ENCODE data around the gene NMT1.

NMT1 gene

DNA sequence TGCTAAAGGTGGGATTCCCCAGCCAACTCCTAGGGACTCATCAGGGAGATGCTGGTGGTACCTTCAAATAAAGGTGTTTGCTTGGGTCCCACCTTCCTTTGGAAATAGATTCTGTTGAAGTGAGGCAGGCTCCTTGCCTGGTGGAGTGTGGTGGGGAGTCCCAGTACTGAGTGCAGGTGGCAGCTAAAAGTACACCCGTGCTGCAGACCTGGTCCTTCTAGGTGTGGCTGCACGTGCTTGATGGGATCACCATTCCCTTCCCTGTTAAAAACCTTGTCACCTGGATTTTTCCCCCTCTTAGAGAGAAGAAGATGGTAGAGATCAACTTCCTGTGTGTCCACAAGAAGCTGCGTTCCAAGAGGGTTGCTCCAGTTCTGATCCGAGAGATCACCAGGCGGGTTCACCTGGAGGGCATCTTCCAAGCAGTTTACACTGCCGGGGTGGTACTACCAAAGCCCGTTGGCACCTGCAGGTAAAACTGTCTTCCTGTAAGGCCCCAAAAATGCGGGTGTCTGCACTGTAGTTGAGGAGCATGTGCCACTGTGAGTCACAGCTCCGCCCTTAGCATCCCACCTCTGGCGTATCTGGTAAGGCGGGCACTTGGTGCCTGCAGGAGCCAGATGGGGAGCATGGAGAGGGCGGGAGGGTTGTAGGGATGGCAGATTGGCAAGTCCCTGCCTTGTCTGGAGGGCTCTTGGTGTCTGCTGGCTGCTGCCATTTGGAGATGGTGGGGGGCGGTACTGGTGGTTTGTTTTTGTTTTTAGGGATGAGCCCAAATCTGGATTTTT lies 37.2 kb downstream of the NMT1 start:
- DNase-seq (ENCODE audit: low spot score) (no peak), ATAC-seq (ENCODE audit: low read depth) (0 out of 3 replicates have a peak, but pooled peaks have one; percentile 28)
- Histone ChIP-seq H3K36me3 (ENCODE audit: low read depth) (peaks cover 93% of the 10 kb centered on the region), H3K27me3 (ENCODE audit: insufficient read depth, poor library complexity, severe bottlenecking) (no peaks in the 10 kb centered on the region), H3K4me3 (ENCODE audit: severe bottlenecking) (no peak overlapping the region), H3K4me1 (ENCODE audit: insufficient read depth, poor library complexity, severe bottlenecking) (peaks cover 4% of the 10 kb centered on the region), H3K9me3 (ENCODE audit: severe bottlenecking) (no peaks in the 10 kb centered on the region), H3K27ac (ENCODE audit: poor library complexity, severe bottlenecking) (peak overlapping the region; percentile 12)
- TF ChIP-seq, protein P1, sequence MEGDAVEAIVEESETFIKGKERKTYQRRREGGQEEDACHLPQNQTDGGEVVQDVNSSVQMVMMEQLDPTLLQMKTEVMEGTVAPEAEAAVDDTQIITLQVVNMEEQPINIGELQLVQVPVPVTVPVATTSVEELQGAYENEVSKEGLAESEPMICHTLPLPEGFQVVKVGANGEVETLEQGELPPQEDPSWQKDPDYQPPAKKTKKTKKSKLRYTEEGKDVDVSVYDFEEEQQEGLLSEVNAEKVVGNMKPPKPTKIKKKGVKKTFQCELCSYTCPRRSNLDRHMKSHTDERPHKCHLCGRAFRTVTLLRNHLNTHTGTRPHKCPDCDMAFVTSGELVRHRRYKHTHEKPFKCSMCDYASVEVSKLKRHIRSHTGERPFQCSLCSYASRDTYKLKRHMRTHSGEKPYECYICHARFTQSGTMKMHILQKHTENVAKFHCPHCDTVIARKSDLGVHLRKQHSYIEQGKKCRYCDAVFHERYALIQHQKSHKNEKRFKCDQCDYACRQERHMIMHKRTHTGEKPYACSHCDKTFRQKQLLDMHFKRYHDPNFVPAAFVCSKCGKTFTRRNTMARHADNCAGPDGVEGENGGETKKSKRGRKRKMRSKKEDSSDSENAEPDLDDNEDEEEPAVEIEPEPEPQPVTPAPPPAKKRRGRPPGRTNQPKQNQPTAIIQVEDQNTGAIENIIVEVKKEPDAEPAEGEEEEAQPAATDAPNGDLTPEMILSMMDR (IDR thresholded peaks at IDR 0.05; ENCODE audit: poor library complexity, severe bottlenecking): no peak

DNA sequence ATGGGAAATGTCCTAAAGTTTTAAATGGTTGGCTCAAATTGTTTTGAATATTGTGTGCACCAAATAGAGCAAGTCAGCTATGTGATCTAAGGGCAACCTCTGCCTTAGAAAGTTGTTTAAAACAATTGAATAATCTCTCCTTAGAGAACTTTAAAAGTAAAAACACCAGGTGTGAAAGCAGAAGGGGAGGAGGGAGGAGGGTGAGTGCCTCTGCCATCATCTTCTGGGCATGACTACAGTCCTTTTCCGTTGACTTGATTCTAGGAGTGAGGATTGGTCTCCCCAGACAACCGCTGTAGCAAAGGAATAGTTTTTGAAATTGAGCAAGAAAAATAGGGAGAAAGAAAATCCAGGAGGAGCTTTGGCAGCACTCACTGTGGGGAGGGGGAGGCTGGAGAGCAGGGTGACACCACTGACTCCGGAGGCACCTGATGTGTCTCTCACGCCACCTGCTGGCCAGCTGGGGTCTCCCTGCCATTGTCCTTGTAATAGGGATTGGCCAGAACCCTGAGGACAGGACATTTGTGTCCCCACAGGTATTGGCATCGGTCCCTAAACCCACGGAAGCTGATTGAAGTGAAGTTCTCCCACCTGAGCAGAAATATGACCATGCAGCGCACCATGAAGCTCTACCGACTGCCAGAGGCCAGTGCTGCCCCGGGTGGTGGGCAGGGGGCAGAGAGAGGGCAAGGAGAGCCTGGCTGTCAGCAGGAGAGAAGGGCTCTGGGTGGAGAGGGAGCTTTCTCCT lies 37.9 kb downstream of the NMT1 start:
- Histone ChIP-seq H3K27ac (ENCODE audit: poor library complexity, severe bottlenecking) (peak overlapping the region; percentile 12), H3K27me3 (ENCODE audit: insufficient read depth, poor library complexity, severe bottlenecking) (no peaks in the 10 kb centered on the region), H3K36me3 (ENCODE audit: low read depth) (peaks cover 93% of the 10 kb centered on the region), H3K4me3 (ENCODE audit: severe bottlenecking) (no peak overlapping the region), H3K9me3 (ENCODE audit: severe bottlenecking) (no peaks in the 10 kb centered on the region), H3K4me1 (ENCODE audit: insufficient read depth, poor library complexity, severe bottlenecking) (no peaks in the 10 kb centered on the region)
- peak; percentile 94 for ATAC-seq (ENCODE audit: low read depth)
- TF ChIP-seq, protein P1 (IDR thresholded peaks at IDR 0.05; ENCODE audit: poor library complexity, severe bottlenecking): peak; percentile 94
- no peak for DNase-seq (ENCODE audit: low spot score)

DNA sequence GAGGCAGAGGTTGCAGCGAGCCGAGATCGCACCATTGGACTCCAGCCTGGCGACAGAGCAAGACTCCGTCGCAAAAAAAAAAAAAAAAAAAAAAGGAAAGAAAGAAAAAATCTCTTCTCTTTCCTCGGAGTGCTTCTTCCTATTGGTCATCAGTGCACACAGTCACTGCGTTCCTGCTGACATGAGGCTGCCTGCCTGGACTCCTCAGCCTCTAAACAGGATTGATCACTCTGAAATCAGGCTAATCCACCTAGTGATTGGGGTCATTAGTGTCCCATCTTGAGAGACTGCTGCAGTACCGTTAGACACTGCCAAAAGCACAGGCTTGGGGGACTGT lies 40.4 kb downstream of the NMT1 start:
- Histone ChIP-seq H3K9me3 (ENCODE audit: severe bottlenecking) (no peaks in the 10 kb centered on the region), H3K4me3 (ENCODE audit: severe bottlenecking) (no peak overlapping the region), H3K27ac (ENCODE audit: poor library complexity, severe bottlenecking) (no peak overlapping the region), H3K36me3 (ENCODE audit: low read depth) (peaks cover 94% of the 10 kb centered on the region), H3K4me1 (ENCODE audit: insufficient read depth, poor library complexity, severe bottlenecking) (no peaks in the 10 kb centered on the region), H3K27me3 (ENCODE audit: insufficient read depth, poor library complexity, severe bottlenecking) (no peaks in the 10 kb centered on the region)
- DNase-seq (ENCODE audit: low spot score) (no peak), ATAC-seq (ENCODE audit: low read depth) (no peak)
- TF ChIP-seq, protein P1 (IDR thresholded peaks at IDR 0.05; ENCODE audit: poor library complexity, severe bottlenecking): no peak

DNA sequence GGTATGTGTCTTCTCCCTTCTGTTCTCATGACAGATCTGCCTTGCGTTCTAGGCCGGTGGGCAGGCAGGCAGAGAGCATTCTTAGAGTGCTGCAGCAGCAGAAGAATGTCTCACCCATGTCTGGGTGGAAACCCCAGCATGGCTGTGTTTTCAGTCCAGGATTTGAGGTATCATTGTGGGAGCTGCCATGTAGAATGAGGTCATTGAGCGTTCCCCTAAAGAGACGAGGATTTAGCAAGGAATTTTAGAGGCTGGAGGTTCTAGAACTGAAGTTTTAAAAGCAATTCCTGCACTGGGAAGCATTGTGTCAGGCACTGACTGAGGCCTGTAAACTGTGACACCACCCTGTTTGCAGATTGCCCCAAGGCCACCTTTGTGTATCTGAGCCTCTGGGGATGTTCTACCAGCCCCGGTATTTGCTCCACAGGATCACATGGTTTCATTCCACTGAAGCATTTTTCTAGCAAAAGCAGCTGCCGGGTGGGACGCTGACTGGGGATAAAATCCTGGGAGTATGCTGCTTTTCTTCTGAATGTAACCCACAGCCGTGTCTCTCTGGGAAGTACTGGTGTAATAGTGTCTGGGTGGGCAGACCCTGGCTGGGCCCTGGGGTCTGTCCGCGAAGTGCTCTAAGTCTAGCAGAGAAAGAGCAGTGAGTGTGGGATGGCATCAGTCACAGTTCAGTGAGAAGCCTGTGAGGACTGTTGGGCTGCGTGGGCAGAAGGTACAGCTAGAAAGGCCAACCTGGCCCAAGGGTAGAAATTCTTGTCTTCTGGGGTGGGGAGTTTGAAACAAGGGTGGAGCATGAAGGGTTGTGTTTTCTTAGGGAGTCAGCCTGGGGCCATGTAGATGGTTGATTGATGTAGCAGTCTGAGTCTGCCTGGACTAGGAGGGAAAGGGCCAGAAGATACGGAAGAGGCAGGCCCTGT lies 41.0 kb downstream of the NMT1 start:
- H3K9me3 ChIP-seq (ENCODE audit: severe bottlenecking): no peaks in the 10 kb centered on the region
- DNase-seq (ENCODE audit: low spot score): no peak
- TF ChIP-seq, protein P1 (IDR thresholded peaks at IDR 0.05; ENCODE audit: poor library complexity, severe bottlenecking): no peak
- H3K27ac ChIP-seq (ENCODE audit: poor library complexity, severe bottlenecking): no peak overlapping the region
- H3K4me1 ChIP-seq (ENCODE audit: insufficient read depth, poor library complexity, severe bottlenecking): no peaks in the 10 kb centered on the region
- no peak for ATAC-seq (ENCODE audit: low read depth)
- H3K27me3 ChIP-seq (ENCODE audit: insufficient read depth, poor library complexity, severe bottlenecking): no peaks in the 10 kb centered on the region
- H3K4me3 ChIP-seq (ENCODE audit: severe bottlenecking): no peak overlapping the region
- peaks cover 94% of the 10 kb centered on the region for H3K36me3 ChIP-seq (ENCODE audit: low read depth)
